Measurements from ENCODE around the gene RNASEL. TPM values are rescaled to one million over a fixed set of nuclear protein-coding genes. Genes with fewer than 3 reads are reported as not detected.
A peak's percentile ranks its signal among the peaks of the same experiment; 100 is the strongest.

RNASEL gene
- total RNA-seq, 1 donor from 2014 or later, result 4.2 TPM

DNA sequence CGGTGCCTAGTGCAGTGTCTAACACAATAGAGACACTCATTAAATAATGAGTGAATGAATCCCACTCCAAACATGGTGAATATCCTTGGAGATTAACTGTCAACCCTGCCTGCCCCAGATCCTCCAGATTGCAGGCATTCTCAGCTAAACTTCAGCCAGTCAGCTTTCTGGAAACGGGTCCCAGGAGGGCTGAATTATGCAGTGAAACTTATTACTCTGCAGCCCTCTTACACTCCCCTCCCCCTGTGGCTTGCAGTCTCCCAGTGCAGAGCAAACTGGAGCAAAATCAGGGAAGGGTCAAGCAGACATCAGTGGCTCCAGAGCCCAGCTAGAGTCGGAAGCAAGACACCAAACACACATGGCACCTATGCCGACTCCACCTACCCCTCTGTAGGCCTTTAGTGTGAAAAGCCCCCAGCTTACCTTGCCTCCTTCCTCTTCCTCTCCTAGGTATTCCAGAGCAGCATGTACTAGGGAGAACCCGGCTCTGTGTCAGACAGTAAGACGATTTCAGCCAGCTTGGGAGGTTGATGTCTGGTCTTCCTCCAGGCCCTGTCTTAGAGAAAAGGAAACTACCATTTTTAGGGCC is 21.6 kb upstream of the RNASEL start:
- TF ChIP-seq, protein P1, sequence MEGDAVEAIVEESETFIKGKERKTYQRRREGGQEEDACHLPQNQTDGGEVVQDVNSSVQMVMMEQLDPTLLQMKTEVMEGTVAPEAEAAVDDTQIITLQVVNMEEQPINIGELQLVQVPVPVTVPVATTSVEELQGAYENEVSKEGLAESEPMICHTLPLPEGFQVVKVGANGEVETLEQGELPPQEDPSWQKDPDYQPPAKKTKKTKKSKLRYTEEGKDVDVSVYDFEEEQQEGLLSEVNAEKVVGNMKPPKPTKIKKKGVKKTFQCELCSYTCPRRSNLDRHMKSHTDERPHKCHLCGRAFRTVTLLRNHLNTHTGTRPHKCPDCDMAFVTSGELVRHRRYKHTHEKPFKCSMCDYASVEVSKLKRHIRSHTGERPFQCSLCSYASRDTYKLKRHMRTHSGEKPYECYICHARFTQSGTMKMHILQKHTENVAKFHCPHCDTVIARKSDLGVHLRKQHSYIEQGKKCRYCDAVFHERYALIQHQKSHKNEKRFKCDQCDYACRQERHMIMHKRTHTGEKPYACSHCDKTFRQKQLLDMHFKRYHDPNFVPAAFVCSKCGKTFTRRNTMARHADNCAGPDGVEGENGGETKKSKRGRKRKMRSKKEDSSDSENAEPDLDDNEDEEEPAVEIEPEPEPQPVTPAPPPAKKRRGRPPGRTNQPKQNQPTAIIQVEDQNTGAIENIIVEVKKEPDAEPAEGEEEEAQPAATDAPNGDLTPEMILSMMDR (IDR thresholded peaks at IDR 0.05), result no peak
- Mint-ChIP-seq H3K4me1 (ENCODE audit: unreplicated experiment) (peaks cover 49% of the 10 kb centered on the region), H3K27me3 (ENCODE audit: unreplicated experiment) (no peaks in the 10 kb centered on the region), H3K27ac (ENCODE audit: unreplicated experiment) (no peak overlapping the region), H3K4me3 (ENCODE audit: unreplicated experiment) (no peak overlapping the region), H3K36me3 (ENCODE audit: unreplicated experiment) (no peaks in the 10 kb centered on the region), H3K9me3 (ENCODE audit: unreplicated experiment) (no peaks in the 10 kb centered on the region)
- no peak for DNase-seq (ENCODE audit: extremely low spot score, unreplicated experiment)

DNA sequence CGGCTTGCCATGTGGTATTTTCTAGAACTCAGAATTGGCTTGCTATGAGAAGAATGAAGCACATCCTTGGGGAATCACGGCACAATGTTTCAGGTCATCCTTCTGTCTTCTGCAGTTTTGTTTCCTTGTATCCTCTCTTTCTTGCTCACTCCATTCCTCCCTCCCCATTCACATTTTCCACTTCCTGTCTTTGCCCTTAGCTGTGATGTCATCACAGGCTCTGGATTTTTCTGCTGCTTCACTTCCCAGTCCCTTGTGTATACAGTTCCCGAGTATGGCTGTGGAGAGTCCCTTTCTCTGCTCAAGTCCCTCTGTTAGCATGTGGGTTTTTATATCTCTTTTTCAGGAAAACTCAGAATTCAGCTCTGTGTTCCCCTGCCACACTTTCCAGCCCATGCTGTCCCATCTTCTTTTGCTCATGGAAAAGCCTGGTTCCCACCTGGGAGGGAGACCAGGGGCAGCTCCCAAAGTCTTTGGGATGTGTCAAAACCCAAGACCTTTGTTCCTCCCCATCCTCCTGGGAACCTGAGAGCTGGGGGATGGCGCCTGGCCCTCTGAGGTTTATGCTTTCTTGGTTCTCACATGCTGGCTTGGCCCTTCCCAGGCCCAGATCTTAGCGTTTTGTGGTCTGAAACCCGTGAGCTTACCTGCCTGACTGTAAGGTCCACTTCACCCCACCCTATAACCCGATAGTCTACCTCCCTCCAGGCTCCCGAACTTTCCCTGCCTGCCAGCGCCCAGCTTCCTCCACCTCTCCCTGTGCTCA is 20.0 kb upstream of the RNASEL start:
- Mint-ChIP-seq H3K36me3 (ENCODE audit: unreplicated experiment) (no peaks in the 10 kb centered on the region), H3K4me3 (ENCODE audit: unreplicated experiment) (no peak overlapping the region), H3K27ac (ENCODE audit: unreplicated experiment) (peak overlapping the region; percentile 15), H3K27me3 (ENCODE audit: unreplicated experiment) (no peaks in the 10 kb centered on the region), H3K9me3 (ENCODE audit: unreplicated experiment) (no peaks in the 10 kb centered on the region), H3K4me1 (ENCODE audit: unreplicated experiment) (peaks cover 41% of the 10 kb centered on the region)
- TF ChIP-seq, protein P1 (IDR thresholded peaks at IDR 0.05), result no peak
- DNase-seq (ENCODE audit: extremely low spot score, unreplicated experiment), result no peak

DNA sequence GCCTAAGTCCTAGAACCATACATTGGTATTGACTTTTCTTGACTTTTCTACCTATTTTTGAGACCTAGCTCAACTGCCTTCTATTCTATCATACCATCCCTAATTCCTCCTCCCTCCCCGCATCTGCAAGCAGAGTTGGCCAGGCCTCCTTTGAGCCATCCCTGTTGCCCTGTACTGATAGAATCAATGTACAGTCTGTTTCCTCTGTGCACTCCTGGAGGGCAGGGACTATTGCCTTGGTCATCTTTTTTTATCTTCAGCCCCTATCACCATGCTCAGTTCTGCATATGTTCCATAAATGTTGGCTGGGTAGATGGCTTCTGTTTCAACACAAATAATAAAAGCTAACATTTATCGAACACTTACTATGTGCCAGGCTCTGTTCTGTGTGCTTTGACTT is 19.2 kb upstream of the RNASEL start:
- TF ChIP-seq, protein P1 (IDR thresholded peaks at IDR 0.05), result no peak
- DNase-seq (ENCODE audit: extremely low spot score, unreplicated experiment), result no peak
- peaks cover 42% of the 10 kb centered on the region for H3K4me1 Mint-ChIP-seq (ENCODE audit: unreplicated experiment)
- no peak overlapping the region for H3K4me3 Mint-ChIP-seq (ENCODE audit: unreplicated experiment)
- no peak overlapping the region for H3K27ac Mint-ChIP-seq (ENCODE audit: unreplicated experiment)
- no peaks in the 10 kb centered on the region for H3K9me3 Mint-ChIP-seq (ENCODE audit: unreplicated experiment)
- H3K36me3 Mint-ChIP-seq (ENCODE audit: unreplicated experiment), result no peaks in the 10 kb centered on the region
- H3K27me3 Mint-ChIP-seq (ENCODE audit: unreplicated experiment), result peaks cover 4% of the 10 kb centered on the region

DNA sequence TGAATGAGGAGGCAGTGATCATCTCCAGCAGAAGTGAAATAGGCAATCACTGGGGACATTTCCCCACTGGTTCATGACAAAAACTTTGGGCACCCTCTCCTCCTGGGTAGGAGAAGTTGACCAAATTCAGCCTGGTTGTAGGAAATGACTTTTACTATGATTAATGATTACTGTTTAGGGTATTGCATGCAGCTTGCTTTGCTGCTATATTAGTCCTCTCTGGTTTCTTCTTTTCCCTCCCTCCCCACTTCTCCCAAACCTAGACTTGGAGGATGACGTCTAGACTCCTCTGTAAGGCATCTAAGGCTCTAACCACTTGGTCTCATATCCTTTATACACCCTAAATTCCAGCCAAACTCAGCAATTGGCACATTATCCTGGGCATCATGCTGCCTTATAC is 18.5 kb upstream of the RNASEL start:
- Mint-ChIP-seq H3K27ac (ENCODE audit: unreplicated experiment) (no peak overlapping the region), H3K36me3 (ENCODE audit: unreplicated experiment) (no peaks in the 10 kb centered on the region), H3K4me3 (ENCODE audit: unreplicated experiment) (no peak overlapping the region), H3K4me1 (ENCODE audit: unreplicated experiment) (peaks cover 42% of the 10 kb centered on the region), H3K9me3 (ENCODE audit: unreplicated experiment) (no peaks in the 10 kb centered on the region), H3K27me3 (ENCODE audit: unreplicated experiment) (peaks cover 7% of the 10 kb centered on the region)
- no peak for DNase-seq (ENCODE audit: extremely low spot score, unreplicated experiment)
- TF ChIP-seq, protein P1 (IDR thresholded peaks at IDR 0.05), result no peak

All from osteocyte (in vitro differentiated cells).